HepG2 (cell line): ENCODE measurements around the gene ATG5.

Experiments used
- CBX5 ChIP-seq: sonication (generic); formaldehyde crosslinking; IDR thresholded peaks from 2 replicates; pipeline ENCODE4 v1.4.0; 2020; ENCODE audit warnings: missing genetic modification reagents, borderline replicate concordance
- CC2D1A ChIP-seq: sonication (generic); formaldehyde crosslinking; IDR thresholded peaks from 2 replicates; pipeline ENCODE4 v1.8.1; 2023; ENCODE audit warnings: mild to moderate bottlenecking, missing genetic modification reagents
- CTCF ChIP-seq: sonication (generic); formaldehyde crosslinking; IDR thresholded peaks from 2 replicates; pipeline ENCODE4 v1.5.0; 2020; ENCODE audit warnings: mild to moderate bottlenecking, missing genetic modification reagents, moderate library complexity
- EHMT2 ChIP-seq: fragments of 200-600 bp; sonication (generic); IDR thresholded peaks from 2 replicates; pipeline ENCODE4 v1.7.0; 2017; ENCODE audit warnings: antibody characterized with exemption, low read depth, low read length, borderline replicate concordance
- ERF ChIP-seq: IDR thresholded peaks from 2 replicates; pipeline ENCODE4 v1.6.1; 2018; ENCODE audit warnings: missing biosample characterization, missing genetic modification reagents
- MAX ChIP-seq: IDR thresholded peaks from 2 replicates; pipeline ENCODE4 v1.6.1; 2012; ENCODE audit warnings: inconsistent platforms
- MIXL1 ChIP-seq: IDR thresholded peaks from 2 replicates; pipeline ENCODE4 v1.6.1; 2016
- PAF1 ChIP-seq: IDR thresholded peaks from 2 replicates; pipeline ENCODE4 v1.6.1; 2016; ENCODE audit warnings: missing genetic modification reagents, missing compliant biosample characterization
- PAWR ChIP-seq: sonication (generic); formaldehyde crosslinking; IDR thresholded peaks from 2 replicates; pipeline ENCODE4 v1.4.0; 2020; ENCODE audit warnings: missing genetic modification reagents, mild to moderate bottlenecking, borderline replicate concordance
- POLR2A ChIP-seq, 2 experiments: IDR thresholded peaks; 2 replicates each; pipeline ENCODE4 v1.6.1; 2011; ENCODE audit warnings: low read depth in 2 of 2, low read length in 2 of 2, mild to moderate bottlenecking in 1 of 2, moderate library complexity in 1 of 2; ENCODE audit not compliant: insufficient read depth in 1 of 2
- ZNF441 ChIP-seq: sonication (generic); formaldehyde crosslinking; IDR thresholded peaks from 2 replicates; pipeline ENCODE4 v1.7.0; 2021; ENCODE audit warnings: missing genetic modification reagents, borderline replicate concordance
- ZNF580 ChIP-seq: IDR thresholded peaks from 2 replicates; pipeline ENCODE4 v1.6.1; 2016; ENCODE audit warnings: low read depth, borderline replicate concordance

GRCh38 chr6:106149472-106150069, 176.0 kb downstream of the ATG5 start:
- TF ChIP-seq ZNF580 (CRISPR knock-in tag), result no peak
- no peak for TF ChIP-seq PAWR (CRISPR knock-in tag)
- no peak for TF ChIP-seq MAX
- TF ChIP-seq CTCF (CRISPR knock-in tag), result no peak
- no peak for TF ChIP-seq CBX5 (CRISPR knock-in tag)
- no peak for TF ChIP-seq POLR2A (IDR thresholded peaks at IDR 0.05; ENCODE audit: insufficient read depth in 1 of 2, low read depth in 2 of 2, low read length in 2 of 2)
- no peak for TF ChIP-seq MIXL1 (CRISPR knock-in tag)
- no peak for TF ChIP-seq EHMT2
- TF ChIP-seq ERF (CRISPR knock-in tag), result no peak
- TF ChIP-seq CC2D1A (CRISPR knock-in tag), result no peak
- TF ChIP-seq ZNF441 (CRISPR knock-in tag), result no peak
- no peak for TF ChIP-seq PAF1 (CRISPR knock-in tag)
